ENCODE data around the gene MPP1.
"Not testable (repeated sequence)": the region's sequence is repeated elsewhere in the genome, so short reads cannot be mapped to it uniquely, and the experiment has no call there.

The MPP1 gene

GRCh38 chrX:154804957-154805695 lies at the start of gene MPP1:
Gene MPP1 (minus strand): TSS chrX:154805485. CDS start chrX:154805373, 112 bp downstream.
- DNase-seq, result peak; percentile 65

GRCh38 chrX:154850957-154851611 lies 45.8 kb upstream of the MPP1 start:
- no peak for DNase-seq

- no peak for DNase-seq
Observed at GRCh38 chrX:154840856-154841255, 35.6 kb upstream of the MPP1 start.

DNA sequence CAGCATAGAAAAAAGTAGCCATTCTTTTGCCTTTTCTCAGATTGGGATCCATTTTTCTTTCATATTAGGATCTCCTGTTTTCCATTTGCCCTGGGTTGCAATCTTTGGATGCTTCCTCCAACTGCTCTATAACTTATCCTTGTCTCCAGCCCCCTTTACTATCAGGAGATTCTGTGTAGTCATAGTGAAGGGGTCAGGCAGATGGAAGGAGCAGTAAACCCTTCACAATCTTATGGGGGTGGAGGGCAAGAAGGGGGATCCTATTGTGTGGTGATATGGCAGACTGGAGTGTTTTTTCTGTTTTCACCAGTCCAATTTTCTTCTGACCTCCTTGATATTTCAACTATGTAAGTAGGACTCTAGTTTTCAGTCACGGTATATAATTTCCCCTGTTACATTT lies 30.9 kb upstream of the MPP1 start:
- DNase-seq, result no peak

DNA sequence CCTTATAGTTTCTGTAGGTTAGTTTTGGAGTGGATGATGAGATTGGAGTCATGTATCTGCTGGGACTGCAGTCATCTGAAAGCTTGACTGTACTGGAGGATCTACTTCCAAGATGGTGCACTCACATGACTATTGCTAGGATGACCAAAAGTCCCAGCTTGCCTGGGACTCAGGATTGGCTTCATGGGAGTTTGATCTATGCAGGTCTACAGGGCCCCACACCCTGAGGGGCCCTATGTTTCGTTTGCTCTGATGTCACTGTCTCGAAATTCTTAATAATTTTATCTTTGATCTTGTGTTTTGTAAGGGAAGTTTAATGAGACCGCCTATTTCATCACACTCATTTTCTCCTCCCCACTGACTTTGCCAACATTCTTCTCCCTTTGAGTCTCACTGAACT lies 29.3 kb upstream of the MPP1 start, which contains the start of gene SMIM9:
TSS of gene SMIM9 (minus strand) at position 101 of the 400 bp plus-strand sequence. CDS start 3,806 bp downstream, outside the sequence.
- DNase-seq, result no peak

DNA sequence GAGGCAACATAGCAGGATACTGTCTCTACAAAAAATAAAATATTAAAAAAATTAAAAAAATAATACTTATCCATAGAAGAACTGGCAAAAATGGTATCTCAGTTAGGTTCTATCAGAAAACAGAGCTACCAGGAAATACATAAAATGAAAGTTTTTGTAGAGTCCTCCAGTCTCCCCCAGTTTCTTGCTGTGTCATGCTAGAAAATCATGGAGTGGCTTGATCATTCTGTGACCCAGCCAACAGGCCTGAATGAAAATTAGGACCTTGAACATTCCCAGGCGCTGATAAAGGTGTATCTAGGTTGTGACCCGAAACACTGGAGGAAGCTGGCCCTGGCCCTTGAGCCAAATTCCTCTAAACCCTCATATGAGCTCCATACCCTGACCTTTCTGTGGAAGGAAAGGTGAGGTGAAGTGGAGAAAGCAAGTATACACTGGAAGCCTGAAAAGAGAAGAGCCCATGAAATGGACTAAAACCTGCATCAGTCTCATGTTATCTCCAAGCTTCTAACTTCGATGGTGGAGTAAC lies 28.5 kb upstream of the MPP1 start:
- DNase-seq, result no peak

- no peak for DNase-seq
Observed at GRCh38 chrX:154829926-154830442, 24.7 kb upstream of the MPP1 start.

DNA sequence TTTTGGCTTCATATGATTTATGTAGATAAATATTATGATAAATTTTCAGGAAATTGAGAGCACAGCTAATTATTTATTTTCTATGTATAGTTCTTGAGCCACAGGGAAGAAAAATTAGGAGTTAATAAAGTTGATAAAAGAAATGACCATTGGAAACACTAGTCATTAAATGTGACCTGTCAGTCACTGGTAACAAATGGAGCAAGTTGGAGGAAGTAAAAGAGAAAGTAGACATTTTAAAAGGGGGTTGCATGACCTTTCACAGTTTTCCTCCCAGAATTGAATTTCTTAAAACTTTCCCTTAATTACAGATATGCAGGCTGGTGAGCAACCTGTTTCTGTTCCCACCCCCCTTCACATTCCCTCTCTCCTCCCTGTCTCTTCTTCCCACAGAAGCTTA lies 23.8 kb upstream of the MPP1 start:
- DNase-seq, result no peak

- DNase-seq, result no peak
Observed at GRCh38 chrX:154828016-154828408, 22.7 kb upstream of the MPP1 start.

- no peak for DNase-seq
Observed at GRCh38 chrX:154827194-154828015, 22.1 kb upstream of the MPP1 start.

- DNase-seq, result not testable (repeated sequence)
Observed at GRCh38 chrX:154825586-154825985, 20.3 kb upstream of the MPP1 start.

DNA sequence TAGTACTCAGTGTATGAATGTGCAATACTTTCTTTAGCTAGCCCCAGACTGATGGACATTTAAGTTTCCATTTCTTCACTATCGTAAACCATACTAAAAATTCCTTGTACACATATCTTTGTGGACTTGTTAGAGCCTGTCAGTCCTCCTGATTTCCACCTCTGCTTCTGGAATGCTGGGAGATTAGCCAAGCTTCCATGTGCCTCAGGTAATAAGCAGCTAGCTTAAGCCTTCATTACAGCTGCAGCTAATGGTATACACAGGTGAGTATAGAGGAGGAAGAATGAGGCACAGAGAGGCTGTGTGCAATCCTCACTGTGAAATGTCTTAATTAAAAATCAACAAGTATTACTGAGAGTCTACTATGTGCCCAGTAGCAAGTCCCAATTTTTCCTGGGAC lies 19.4 kb upstream of the MPP1 start:
- no peak for DNase-seq

GRCh38 chrX:154822029-154822428 lies 16.7 kb upstream of the MPP1 start:
- no peak for DNase-seq

DNA sequence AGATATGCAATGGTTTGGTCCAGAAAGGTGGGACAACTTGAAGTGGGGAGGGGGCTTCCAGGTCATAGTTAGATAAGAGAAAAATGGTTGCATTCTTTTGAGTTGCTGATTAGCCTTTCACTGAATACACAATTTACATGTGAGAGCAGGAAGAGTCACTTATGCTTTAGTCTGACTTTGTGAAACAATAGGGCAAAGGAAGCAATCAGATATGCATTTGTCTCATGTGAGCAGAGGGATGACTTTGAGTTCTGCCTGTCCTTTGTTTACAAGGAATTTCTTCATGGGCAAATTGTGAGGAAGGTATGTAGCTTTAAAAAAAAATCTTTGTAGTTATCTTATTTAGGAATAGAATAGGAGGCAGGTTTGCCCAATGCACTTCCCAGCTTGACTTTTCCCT lies 16.2 kb upstream of the MPP1 start:
- no peak for DNase-seq

DNA sequence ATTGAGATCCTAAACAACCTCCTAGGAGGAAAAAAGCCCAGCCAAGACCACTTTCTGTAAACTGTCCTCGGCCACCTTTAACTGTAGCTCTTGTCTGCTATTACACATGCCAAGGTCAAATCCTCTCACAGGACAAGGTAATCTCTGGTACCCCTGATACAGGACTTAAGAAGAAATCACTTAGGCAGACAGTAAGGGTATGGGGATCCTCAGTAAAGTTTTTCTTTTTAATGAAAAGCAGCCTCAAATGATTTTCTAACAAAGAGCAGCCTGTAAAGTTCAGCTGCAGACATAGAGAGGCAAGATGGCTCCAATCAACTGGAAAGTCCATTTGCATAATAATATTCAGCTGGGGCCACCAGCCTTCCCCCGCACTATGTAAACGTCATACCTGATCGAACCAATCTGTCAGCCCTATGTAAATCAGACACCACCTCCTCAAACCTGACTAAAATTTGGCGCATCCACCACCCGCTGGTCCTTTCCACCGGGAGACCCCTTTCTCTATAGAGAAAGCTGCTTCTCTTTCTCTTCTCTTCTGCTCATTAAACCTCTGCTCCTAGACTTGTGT lies 14.6 kb upstream of the MPP1 start:
- DNase-seq, result no peak

DNA sequence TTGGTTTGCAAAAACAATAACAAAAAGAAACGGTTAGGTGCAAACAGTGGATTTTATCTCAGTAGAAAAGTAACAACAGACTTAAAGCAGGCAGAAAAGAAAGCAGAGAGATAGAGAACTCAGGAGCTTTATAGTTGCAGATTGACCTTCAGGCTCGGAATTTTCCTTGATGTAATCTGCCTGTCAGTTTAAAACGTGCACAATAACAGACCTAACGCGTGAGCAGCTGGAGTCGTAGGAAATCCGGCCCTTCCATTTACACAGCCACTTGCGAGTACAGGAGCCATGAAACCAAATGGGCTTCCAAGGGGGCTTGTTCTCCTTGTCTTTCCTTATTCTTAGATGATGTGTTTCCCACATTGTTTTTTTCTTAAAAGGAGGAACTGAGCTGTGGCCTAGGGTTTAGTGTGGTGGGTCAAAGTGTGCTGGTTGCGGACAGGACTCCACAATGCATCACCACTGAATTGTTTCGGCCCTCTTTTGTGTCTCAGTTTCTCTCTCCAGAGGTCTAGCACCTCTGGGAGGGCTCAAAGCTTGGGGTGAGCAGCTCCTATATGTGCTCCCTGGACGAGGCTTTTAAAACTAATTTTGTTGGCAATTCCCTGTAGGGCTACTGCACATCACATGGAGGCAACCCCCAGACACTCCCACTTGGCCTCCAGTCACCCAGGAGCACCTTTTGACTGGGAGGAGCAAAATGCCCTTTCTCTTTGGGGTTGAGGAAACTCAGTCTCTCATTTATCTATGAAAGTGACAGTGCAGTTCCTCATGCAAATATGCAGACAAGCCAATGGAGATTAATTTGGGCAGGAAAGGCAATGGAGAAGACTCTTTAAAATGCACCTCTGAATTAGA lies 13.9 kb upstream of the MPP1 start:
- DNase-seq, result no peak

DNA sequence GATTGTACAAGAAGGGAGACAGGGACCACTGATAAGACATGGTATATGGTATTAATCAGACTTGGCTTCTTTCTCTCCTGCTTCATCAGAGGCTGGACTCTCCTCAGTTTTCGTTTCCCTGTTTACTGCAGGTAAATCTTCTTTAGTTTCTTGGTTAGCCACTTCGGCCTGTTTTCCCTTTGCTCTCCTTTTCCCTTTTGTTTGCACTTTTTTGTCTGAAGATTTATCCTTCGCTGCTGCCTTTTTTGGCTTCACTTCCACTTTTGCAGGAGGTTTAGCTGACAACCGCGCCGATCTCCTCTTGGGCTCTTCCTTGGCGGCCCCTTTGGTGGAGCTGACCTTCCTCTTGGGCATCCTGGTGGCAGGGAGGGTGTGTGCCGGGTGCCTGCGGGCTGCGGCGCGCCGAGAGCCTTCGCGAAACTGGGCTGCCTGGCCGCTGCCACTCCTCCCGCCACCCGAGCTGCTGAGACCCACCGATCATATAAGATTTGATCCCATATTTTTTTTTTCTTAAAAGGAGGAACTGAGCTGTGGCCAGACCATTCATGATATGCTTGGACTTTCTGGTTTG lies 11.8 kb upstream of the MPP1 start:
- DNase-seq, result not testable (repeated sequence)

DNA sequence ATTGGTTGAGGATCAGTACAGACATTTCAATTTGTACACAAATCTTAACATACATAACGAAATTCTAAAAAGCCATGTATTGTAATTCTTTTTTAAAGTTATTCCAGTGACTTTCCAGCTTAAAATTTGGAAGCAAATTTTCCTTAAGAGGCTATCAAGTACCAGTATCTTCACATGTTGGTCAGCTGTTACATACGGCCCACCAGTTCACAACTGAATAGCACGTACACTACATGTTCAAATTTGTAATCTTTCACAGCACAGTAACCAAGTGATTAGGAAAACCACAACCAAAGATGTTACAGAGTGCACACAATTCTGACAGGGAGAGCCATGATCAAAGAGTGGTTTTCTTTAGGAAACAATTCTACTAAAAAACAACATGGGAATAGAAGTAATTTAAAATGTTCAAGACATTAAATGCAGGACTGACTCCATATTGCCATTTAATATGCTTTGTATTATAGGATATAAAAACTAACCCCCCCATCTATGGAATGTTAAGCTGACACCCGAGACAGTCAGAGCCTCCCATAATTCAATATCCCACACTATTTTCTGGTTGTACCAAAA lies 11.1 kb upstream of the MPP1 start:
- DNase-seq, result not testable (repeated sequence)

GRCh38 chrX:154815274-154815818 lies 10.1 kb upstream of the MPP1 start:
- no peak for DNase-seq

DNA sequence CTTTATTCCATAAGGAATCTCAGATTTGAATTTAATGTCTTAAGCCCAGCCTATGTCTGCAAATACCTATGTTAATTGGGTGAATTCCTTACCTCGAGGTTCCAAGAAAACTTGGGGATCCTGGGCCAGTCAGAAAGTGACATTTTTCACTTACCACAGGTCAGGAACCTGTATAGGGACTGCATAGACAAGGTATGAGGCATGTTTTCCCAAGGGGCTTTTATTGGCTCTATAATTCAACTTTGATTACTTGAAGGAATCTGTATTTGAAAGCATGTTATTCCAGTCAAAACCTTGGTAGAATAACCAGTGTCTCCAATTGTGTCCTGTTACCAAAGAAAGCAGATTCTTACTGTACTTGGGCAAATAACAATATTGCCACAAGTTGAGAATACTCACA lies 8.5 kb upstream of the MPP1 start:
- no peak for DNase-seq
